Transverse colon (tissue), 4 donors: Measurements from ENCODE around the gene PDIA4.

Source experiments
- EP300 ChIP-seq: sonication (generic); formaldehyde crosslinking; IDR thresholded peaks from one replicate; pipeline ENCODE4 v1.6.1; 2017; ENCODE audit warnings: antibody characterized with exemption, low read depth
- POLR2A ChIP-seq: fragments of 450-650 bp; IDR thresholded peaks from one replicate; pipeline ENCODE4 v1.6.1; 2016; ENCODE audit warnings: antibody characterized with exemption, mild to moderate bottlenecking, moderate library complexity
- POLR2AphosphoS5 ChIP-seq, 3 donors: sonication (generic); formaldehyde crosslinking; IDR thresholded peaks; one replicate each; pipeline ENCODE4 v1.6.1; 2016; ENCODE audit warnings: antibody characterized with exemption in 3 of 3
- TF ChIP-seq, protein P1 (sequence below), 5 experiments: fragments of 200-600 bp in 3 of 5; fragments of 450-650 bp in 2 of 5; sonication (generic) in 3 of 5; IDR thresholded peaks; 1 replicate in 2 of 5; 2 replicates in 3 of 5; pipeline ENCODE4 v1.5.1; 2016 to 2017; ENCODE audit warnings: antibody characterized with exemption in 5 of 5, inconsistent platforms in 3 of 5, mild to moderate bottlenecking in 2 of 5, moderate library complexity in 1 of 5

DNA sequence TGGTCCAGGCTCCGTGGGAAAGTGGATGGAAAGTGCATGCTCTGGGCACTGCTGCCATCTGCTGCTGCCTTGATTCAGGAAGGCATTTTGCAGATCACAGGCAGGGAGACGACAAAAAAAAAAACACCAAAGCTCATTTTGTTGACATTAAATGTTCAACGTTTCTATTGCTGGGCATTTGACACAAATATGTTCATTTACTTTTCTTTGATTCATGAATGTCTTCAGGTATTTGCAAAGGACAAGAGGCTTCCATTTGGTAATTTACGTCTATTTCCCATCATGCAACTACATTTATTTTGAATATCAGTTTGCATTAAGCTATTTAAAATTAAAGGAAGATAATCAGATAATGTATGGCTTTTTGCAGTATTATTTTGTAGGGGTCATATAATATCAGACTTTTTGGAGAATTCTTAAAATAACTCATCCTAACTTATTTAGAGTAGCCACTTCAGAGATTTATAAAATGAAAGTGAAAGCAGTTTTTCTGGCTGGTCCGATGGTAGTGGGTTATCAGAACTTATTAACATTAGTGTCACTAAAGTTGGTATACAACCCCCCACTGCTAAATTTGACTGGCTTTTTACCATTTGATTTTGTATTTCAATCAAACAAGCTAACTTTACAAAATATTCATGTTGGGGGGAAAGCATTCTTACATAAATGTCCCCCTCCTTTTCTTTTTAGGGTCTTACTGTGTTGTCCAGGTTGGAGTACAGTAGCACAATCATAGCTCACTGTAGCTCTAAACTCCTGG is 65.3 kb downstream of the PDIA4 start:
- TF ChIP-seq, protein P1, sequence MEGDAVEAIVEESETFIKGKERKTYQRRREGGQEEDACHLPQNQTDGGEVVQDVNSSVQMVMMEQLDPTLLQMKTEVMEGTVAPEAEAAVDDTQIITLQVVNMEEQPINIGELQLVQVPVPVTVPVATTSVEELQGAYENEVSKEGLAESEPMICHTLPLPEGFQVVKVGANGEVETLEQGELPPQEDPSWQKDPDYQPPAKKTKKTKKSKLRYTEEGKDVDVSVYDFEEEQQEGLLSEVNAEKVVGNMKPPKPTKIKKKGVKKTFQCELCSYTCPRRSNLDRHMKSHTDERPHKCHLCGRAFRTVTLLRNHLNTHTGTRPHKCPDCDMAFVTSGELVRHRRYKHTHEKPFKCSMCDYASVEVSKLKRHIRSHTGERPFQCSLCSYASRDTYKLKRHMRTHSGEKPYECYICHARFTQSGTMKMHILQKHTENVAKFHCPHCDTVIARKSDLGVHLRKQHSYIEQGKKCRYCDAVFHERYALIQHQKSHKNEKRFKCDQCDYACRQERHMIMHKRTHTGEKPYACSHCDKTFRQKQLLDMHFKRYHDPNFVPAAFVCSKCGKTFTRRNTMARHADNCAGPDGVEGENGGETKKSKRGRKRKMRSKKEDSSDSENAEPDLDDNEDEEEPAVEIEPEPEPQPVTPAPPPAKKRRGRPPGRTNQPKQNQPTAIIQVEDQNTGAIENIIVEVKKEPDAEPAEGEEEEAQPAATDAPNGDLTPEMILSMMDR (IDR thresholded peaks at IDR 0.05), result peak; percentile 54 to 64 (median 56)
- TF ChIP-seq POLR2AphosphoS5 (IDR thresholded peaks at IDR 0.05) (no peak), POLR2A (no peak), EP300 (no peak)
